SKM-1 (cell line): Measurements from ENCODE around the gene SETD2.

Experiments used
- DNase-seq: peaks from one replicate; lab custom pipeline; 2025; ENCODE audit not compliant: unreplicated experiment; lab: John Stamatoyannopoulos, UW

SETD2 gene

GRCh38 chr3:46987319-46987742 lies 176.6 kb downstream of the SETD2 start:
- no peak for DNase-seq

- no peak for DNase-seq
Observed at GRCh38 chr3:46986782-46987310, 177.1 kb downstream of the SETD2 start.

- DNase-seq: no peak
Observed at GRCh38 chr3:46986055-46986730, 177.7 kb downstream of the SETD2 start.

GRCh38 chr3:46985588-46985987 lies 178.3 kb downstream of the SETD2 start:
- DNase-seq: no peak

GRCh38 chr3:46984591-46985459 lies 179.1 kb downstream of the SETD2 start:
- DNase-seq: no peak

GRCh38 chr3:46982546-46982945 lies 181.4 kb downstream of the SETD2 start:
- no peak for DNase-seq

- no peak for DNase-seq
Observed at GRCh38 chr3:46981932-46982471, 181.9 kb downstream of the SETD2 start.

- DNase-seq: no peak
Observed at GRCh38 chr3:46979958-46980497, 183.9 kb downstream of the SETD2 start.

- peak; percentile 97 for DNase-seq
Observed at GRCh38 chr3:46978985-46979944, 184.6 kb downstream of the SETD2 start, which contains the start of gene NBEAL2. TSS of gene NBEAL2 (plus strand) at chr3:46979666. CDS start at chr3:46979862, 196 bp downstream.

- DNase-seq: no peak
Observed at GRCh38 chr3:46978381-46978780, 185.5 kb downstream of the SETD2 start.

GRCh38 chr3:46977811-46978195 lies 186.1 kb downstream of the SETD2 start:
- no peak for DNase-seq

GRCh38 chr3:46976326-46977190 lies 187.4 kb downstream of the SETD2 start, which contains the start of gene CCDC12:
TSS of gene CCDC12 (minus strand) at chr3:46976745. CDS start at chr3:46976732, 13 bp downstream.
- peak; percentile 96 for DNase-seq

- DNase-seq: no peak
Observed at GRCh38 chr3:46974421-46975171, 189.3 kb downstream of the SETD2 start.

- DNase-seq: no peak
Observed at GRCh38 chr3:46972396-46972795, 191.5 kb downstream of the SETD2 start.

GRCh38 chr3:46971742-46972141 lies 192.2 kb downstream of the SETD2 start:
- no peak for DNase-seq

GRCh38 chr3:46971151-46971550 lies 192.8 kb downstream of the SETD2 start:
- DNase-seq: no peak

- no peak for DNase-seq
Observed at GRCh38 chr3:46970391-46971091, 193.4 kb downstream of the SETD2 start.
